GM12878 (cell line): ENCODE measurements around the gene TARDBP. TPM values are rescaled to one million over a fixed set of nuclear protein-coding genes. Genes with fewer than 3 reads are reported as not detected.

ENCODE experiments used
- ATAC-seq: fragments of 200-7000 bp; cut with Tn5 transposase; 3 replicates; pipeline ENCODE4 v1.9.1; 2020; ENCODE audit warnings: mild to moderate bottlenecking, moderate library complexity
- BruUV-seq: library from RNA; stranded (reverse); fragments of 400-500 nt; replicated peaks from 2 replicates; lab custom pipeline; 2021; lab: Mats Ljungman, UMichigan
- CTCF ChIA-PET: fragments of 300-600 bp; sonication (Branson Sonifier 250); formaldehyde crosslinking; extraction: SDS; loops from one replicate; lab custom pipeline; 2021; ENCODE audit warnings: inconsistent platforms; lab: Yijun Ruan, JAX
- POLR2A ChIA-PET: fragments of 350-600 bp; formaldehyde crosslinking; extraction: SDS; loops from one replicate; lab custom pipeline; 2021; ENCODE audit warnings: inconsistent platforms; lab: Charles Lee
- RAD21 ChIA-PET: fragments of 300-600 bp; sonication (Branson Sonifier 250); formaldehyde crosslinking; loops from one replicate; lab custom pipeline; 2023; ENCODE audit warnings: antibody characterized with exemption; ENCODE audit not compliant: unreplicated experiment; lab: Charles Lee
- SMC1A ChIA-PET: fragments of 300-600 bp; sonication (Branson Sonifier 250); formaldehyde crosslinking; loops from one replicate; lab custom pipeline; 2023; ENCODE audit not compliant: unreplicated experiment, uncharacterized antibody; lab: Charles Lee
- DNase-seq: peaks from one replicate; pipeline ENCODE4 v3.0.0-alpha.2; 2011; ENCODE audit warnings: low read depth, low spot score
- FAIRE-seq: peaks from 3 replicates; lab custom pipeline; 2011; peaks lifted over from hg19 to GRCh38; lab: Jason Lieb, UNC
- H2AFZ ChIP-seq: 2 replicates; pipeline ENCODE4 v1.6.0; 2011; ENCODE audit warnings: low read depth, low read length, control low read depth; ENCODE audit not compliant: control insufficient read depth
- H3K27ac ChIP-seq: 2 replicates; pipeline ENCODE4 v1.5.1; 2011; ENCODE audit warnings: control low read depth; ENCODE audit not compliant: control insufficient read depth, insufficient read depth
- H3K27me3 ChIP-seq, 2 experiments: replicated peaks in 1 of 2; 2 replicates each; pipeline versions ENCODE4 v1.6.0 to v1.6.1; 2011; ENCODE audit warnings: low read length in 1 of 2; ENCODE audit not compliant: control insufficient read depth in 2 of 2, insufficient read depth in 2 of 2
- H3K36me3 ChIP-seq, 2 experiments: 2 replicates each; pipeline ENCODE4 v1.5.1; 2011; ENCODE audit warnings: low read length in 1 of 2; ENCODE audit not compliant: control insufficient read depth in 2 of 2, insufficient read depth in 2 of 2
- H3K4me1 ChIP-seq: 2 replicates; pipeline ENCODE4 v1.6.1; 2011; ENCODE audit warnings: mild to moderate bottlenecking, low read length, moderate library complexity, mixed read lengths; ENCODE audit not compliant: control insufficient read depth, insufficient read depth
- H3K4me2 ChIP-seq: 2 replicates; pipeline ENCODE4 v1.6.0; 2011; ENCODE audit warnings: control low read depth; ENCODE audit not compliant: control insufficient read depth, insufficient read depth
- H3K4me3 ChIP-seq: fragments of 200-600 bp; sonication (generic); 2 replicates; pipeline ENCODE4 v1.5.1; 2016
- H3K79me2 ChIP-seq: 2 replicates; pipeline ENCODE4 v1.6.0; 2011; ENCODE audit warnings: low read length; ENCODE audit not compliant: control insufficient read depth, insufficient read depth
- H3K9ac ChIP-seq: 2 replicates; pipeline ENCODE4 v1.8.0; 2011; ENCODE audit warnings: low read length, control low read depth, mixed read lengths; ENCODE audit not compliant: control insufficient read depth, insufficient read depth
- H3K9me3 ChIP-seq: replicated peaks from 3 replicates; pipeline ENCODE4 v1.5.1; 2011; ENCODE audit warnings: mild to moderate bottlenecking, low read length; ENCODE audit not compliant: control insufficient read depth, insufficient read depth
- H4K20me1 ChIP-seq: 2 replicates; pipeline ENCODE4 v1.6.0; 2011; ENCODE audit not compliant: control insufficient read depth, insufficient read depth
- ETV6 ChIP-seq, 2 experiments: fragments of 450-650 bp in 1 of 2; IDR thresholded peaks in 1 of 2; conservative IDR thresholded peaks in 1 of 2; 2 replicates each; pipeline ENCODE4 v1.6.1; 2014; ENCODE audit warnings: antibody characterized with exemption in 1 of 2, borderline replicate concordance in 1 of 2, low read depth in 1 of 2, mild to moderate bottlenecking in 1 of 2, moderate library complexity in 1 of 2
- GABPA ChIP-seq: IDR thresholded peaks from 2 replicates; pipeline ENCODE4 v1.6.1; 2014; ENCODE audit warnings: antibody characterized with exemption, low read depth, mild to moderate bottlenecking, inconsistent platforms
- KAT2A ChIP-seq: conservative IDR thresholded peaks from 2 replicates; pipeline ENCODE4 v1.6.1; 2011; ENCODE audit warnings: low read depth, low read length; ENCODE audit not compliant: control insufficient read depth
- NFYA ChIP-seq: IDR thresholded peaks from 2 replicates; pipeline ENCODE4 v1.6.1; 2011; ENCODE audit warnings: low read depth, mild to moderate bottlenecking, low read length, improper control_type of control experiment, borderline replicate concordance
- ZNF24 ChIP-seq: fragments of 450-650 bp; IDR thresholded peaks from 2 replicates; pipeline ENCODE4 v1.6.1; 2017; ENCODE audit warnings: antibody characterized with exemption, mild to moderate bottlenecking
- WGBS: methylation state at CpG from one replicate; pipeline ENCODE4 v1.1.6; 2016; ENCODE audit warnings: low lambda C conversion rate; ENCODE audit not compliant: insufficient replicate concordance, insufficient coverage; ENCODE audit errors: missing lambda C conversion rate; 5-methylcytosine and 5-hydroxymethylcytosine counted together
- in situ Hi-C: fragments of 300-500 bp; cut with MboI; formaldehyde crosslinking; loops from 9 replicates; pipeline ENCODE4 v1.14.3; 2018; ENCODE audit warnings: mixed read lengths
- intact Hi-C: fragments of 100-400 bp; cut with micrococcal nuclease; formaldehyde crosslinking; loops from one replicate; pipeline ENCODE4 v1.14.2; 2022; ENCODE audit not compliant: unreplicated experiment
- polyA plus RNA-seq, 11 experiments: library from polyadenylated mRNA; depleted of rRNA in 4 of 11; unstranded in 6 of 11; stranded (reverse) in 5 of 11; fragments of >200 nt; fragmentation: Nextera tagmentation in 4 of 11; fragmentation: Illumina TruSeq in 1 of 11; extraction: Ambion mirVana in 4 of 11; extraction: Trizol in 1 of 11; gene quantifications; 1 replicate in 1 of 11; 2 replicates in 10 of 11; pipeline versions ENCODE4 v1.2.1 to v1.2.3, GENCODE V29; 2011 to 2016; ENCODE audit warnings: inconsistent platforms in 2 of 11, missing spikeins in 2 of 11, low read depth in 1 of 11
- total RNA-seq, 4 experiments: library from RNA; depleted of rRNA in 3 of 4; stranded (reverse); fragments of >200 nt in 3 of 4; fragmentation: Illumina TruSeq in 1 of 4; extraction: Trizol in 1 of 4; gene quantifications; 2 replicates each; pipeline versions ENCODE4 v1.2.1 to v1.2.3, GENCODE V29; 2013 to 2021
- TF ChIP-seq, protein P1 (sequence below): fragments of 450-650 bp; IDR thresholded peaks from 2 replicates; pipeline ENCODE4 v1.6.1; 2017; ENCODE audit warnings: mild to moderate bottlenecking, moderate library complexity
- TF ChIP-seq, protein P2 (sequence below): IDR thresholded peaks from 2 replicates; pipeline ENCODE4 v1.6.1; 2012; ENCODE audit warnings: low read depth, low read length, improper control_type of control experiment

Gene TARDBP
- total and polyA plus RNA-seq, 10 of the 15 experiments (the other 5 are each of a cell fraction or from before 2014, with no cell fraction given): 55.6 to 318 (median 192) TPM

DNA sequence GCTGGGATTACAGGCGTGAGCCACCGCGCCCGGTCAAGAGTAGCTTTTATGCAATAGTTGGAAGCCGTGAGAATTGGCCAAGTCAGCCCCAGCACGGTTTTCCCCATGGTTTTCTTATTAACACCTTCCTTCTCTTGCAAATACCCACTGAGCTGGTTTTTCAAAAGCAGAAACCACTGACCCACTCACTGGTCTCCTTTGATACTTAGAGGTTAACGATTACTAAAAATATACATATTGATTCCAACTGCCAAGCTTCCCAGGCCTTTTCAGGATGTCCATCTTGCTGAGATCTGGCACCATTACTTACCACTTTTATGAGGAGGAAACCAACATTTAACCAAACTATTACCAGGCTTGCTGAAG, 25.9 kb upstream of the TARDBP start (continued):
- TF ChIP-seq KAT2A (no peak), ZNF24 (no peak)
- TF ChIP-seq, protein P1, sequence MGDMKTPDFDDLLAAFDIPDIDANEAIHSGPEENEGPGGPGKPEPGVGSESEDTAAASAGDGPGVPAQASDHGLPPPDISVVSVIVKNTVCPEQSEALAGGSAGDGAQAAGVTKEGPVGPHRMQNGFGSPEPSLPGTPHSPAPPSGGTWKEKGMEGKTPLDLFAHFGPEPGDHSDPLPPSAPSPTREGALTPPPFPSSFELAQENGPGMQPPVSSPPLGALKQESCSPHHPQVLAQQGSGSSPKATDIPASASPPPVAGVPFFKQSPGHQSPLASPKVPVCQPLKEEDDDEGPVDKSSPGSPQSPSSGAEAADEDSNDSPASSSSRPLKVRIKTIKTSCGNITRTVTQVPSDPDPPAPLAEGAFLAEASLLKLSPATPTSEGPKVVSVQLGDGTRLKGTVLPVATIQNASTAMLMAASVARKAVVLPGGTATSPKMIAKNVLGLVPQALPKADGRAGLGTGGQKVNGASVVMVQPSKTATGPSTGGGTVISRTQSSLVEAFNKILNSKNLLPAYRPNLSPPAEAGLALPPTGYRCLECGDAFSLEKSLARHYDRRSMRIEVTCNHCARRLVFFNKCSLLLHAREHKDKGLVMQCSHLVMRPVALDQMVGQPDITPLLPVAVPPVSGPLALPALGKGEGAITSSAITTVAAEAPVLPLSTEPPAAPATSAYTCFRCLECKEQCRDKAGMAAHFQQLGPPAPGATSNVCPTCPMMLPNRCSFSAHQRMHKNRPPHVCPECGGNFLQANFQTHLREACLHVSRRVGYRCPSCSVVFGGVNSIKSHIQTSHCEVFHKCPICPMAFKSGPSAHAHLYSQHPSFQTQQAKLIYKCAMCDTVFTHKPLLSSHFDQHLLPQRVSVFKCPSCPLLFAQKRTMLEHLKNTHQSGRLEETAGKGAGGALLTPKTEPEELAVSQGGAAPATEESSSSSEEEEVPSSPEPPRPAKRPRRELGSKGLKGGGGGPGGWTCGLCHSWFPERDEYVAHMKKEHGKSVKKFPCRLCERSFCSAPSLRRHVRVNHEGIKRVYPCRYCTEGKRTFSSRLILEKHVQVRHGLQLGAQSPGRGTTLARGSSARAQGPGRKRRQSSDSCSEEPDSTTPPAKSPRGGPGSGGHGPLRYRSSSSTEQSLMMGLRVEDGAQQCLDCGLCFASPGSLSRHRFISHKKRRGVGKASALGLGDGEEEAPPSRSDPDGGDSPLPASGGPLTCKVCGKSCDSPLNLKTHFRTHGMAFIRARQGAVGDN: peak; percentile 50; the same call in 1 of the 2 replicates

DNA sequence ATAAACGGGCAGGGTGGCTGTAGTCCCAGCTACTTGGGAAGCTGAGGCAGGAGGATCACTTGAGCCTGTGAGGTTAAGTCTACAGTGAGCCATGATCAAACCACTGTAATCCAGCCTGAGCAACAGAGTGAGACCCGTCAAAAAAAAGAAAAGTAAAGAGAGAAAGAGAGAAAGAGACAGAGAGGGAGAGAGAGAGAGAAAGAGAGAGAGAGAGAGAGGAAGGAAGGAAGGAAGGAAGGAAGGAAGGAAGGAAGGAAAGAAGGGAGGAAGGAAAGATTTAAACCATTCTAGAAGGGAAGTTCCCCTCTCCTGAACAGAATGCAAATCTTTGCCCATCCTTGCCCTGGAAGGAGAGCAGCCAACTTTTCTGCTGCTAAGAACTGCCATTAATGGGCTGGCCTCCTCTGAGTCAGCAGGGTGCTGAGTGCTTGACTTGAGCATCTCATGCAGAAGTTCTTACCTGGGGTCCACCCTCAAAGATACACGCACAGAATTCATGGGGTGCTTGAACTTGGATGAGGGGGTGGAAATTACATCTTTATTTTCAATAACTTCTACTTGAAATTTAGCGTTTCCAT, 24.5 kb upstream of the TARDBP start:
- intact Hi-C loops (no loop called here), in situ Hi-C loops (no loop called here)
- Histone ChIP-seq H3K27ac (no peak overlapping the region), H3K27me3 (no peaks in the 10 kb centered on the region), H2AFZ (no peak overlapping the region), H4K20me1 (no peaks in the 10 kb centered on the region), H3K4me2 (no peak overlapping the region), H3K9ac (no peak overlapping the region), H3K9me3 (no peaks in the 10 kb centered on the region), H3K36me3 (no peaks in the 10 kb centered on the region), H3K4me1 (peaks cover 33% of the 10 kb centered on the region), H3K4me3 (no peak overlapping the region), H3K79me2 (no peaks in the 10 kb centered on the region)
- ATAC-seq: no peak
- FAIRE-seq: no peak
- DNase-seq: no peak
- RAD21 ChIA-PET: interaction anchor here (3.0 kb wide), 1 partner anchor 22 kb away, joined by 89 read pairs; no protein-coding TSS in a partner anchor
- SMC1A ChIA-PET: interaction anchor here (4.2 kb wide), 1 partner anchor 22 kb away, joined by 118 read pairs; no protein-coding TSS in a partner anchor
- TF ChIP-seq GABPA (no peak), NFYA (no peak), ETV6 (conservative IDR thresholded peaks at IDR 0.05 in 1 of 2, IDR thresholded peaks at IDR 0.05 in 1 of 2; ENCODE audit: borderline replicate concordance in 1 of 2, low read depth in 1 of 2) (peak in 1 of 2 experiments; percentile 69; a peak in 2 of 4 replicates)
- TF ChIP-seq, protein P2, sequence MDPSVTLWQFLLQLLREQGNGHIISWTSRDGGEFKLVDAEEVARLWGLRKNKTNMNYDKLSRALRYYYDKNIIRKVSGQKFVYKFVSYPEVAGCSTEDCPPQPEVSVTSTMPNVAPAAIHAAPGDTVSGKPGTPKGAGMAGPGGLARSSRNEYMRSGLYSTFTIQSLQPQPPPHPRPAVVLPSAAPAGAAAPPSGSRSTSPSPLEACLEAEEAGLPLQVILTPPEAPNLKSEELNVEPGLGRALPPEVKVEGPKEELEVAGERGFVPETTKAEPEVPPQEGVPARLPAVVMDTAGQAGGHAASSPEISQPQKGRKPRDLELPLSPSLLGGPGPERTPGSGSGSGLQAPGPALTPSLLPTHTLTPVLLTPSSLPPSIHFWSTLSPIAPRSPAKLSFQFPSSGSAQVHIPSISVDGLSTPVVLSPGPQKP: no peak
- CTCF ChIA-PET: no interaction called here
- no TSS peak for BruUV-seq
- POLR2A ChIA-PET: interaction anchor here (0.7 kb wide), 1 partner anchor 349 kb away, joined by 3 read pairs; no protein-coding TSS in a partner anchor
- WGBS: 64% methylated on average over 4 of the region's 4 CpGs
